SK-N-SH (cell line): ENCODE data around the gene TBC1D9B. TPM values are rescaled to one million over a fixed set of nuclear protein-coding genes. Genes with fewer than 3 reads are reported as not detected.

Experiments used
- CTCF ChIA-PET: fragments of 300-600, 350-600 bp; formaldehyde crosslinking; extraction: SDS; loops from one replicate; lab custom pipeline; 2021; lab: Yijun Ruan, JAX
- POLR2A ChIA-PET: fragments of 350-600 bp; sonication (Branson Sonifier 250); formaldehyde crosslinking; extraction: SDS; loops from one replicate; lab custom pipeline; 2020; ENCODE audit warnings: antibody characterized with exemption, inconsistent platforms; lab: Yijun Ruan, JAX
- DNase-seq: peaks from one replicate; pipeline ENCODE4 v3.0.0; 2012
- H2AFZ ChIP-seq: fragments of 200-600 bp; sonication (generic); 2 replicates; pipeline ENCODE4 v1.8.1; 2016; ENCODE audit warnings: antibody characterized with exemption, mild to moderate bottlenecking, low read depth
- H3F3A ChIP-seq: fragments of 200-600 bp; sonication (generic); replicated peaks from 2 replicates; pipeline ENCODE3; 2016; ENCODE audit warnings: antibody characterized with exemption, mild to moderate bottlenecking; ENCODE audit not compliant: insufficient read depth
- H3K27ac ChIP-seq, 2 experiments: fragments of 200-500 bp in 1 of 2; fragments of 200-600 bp in 1 of 2; sonication (Bioruptor generic) in 1 of 2; sonication (generic), shearing (Covaris generic) in 1 of 2; 2 replicates each; pipeline versions ENCODE4 v1.5.1 to v1.6.1; 2014 to 2016; ENCODE audit warnings: low read depth in 2 of 2, inconsistent platforms in 1 of 2, low read length in 1 of 2, mild to moderate bottlenecking in 1 of 2, mixed read lengths in 1 of 2
- H3K27me3 ChIP-seq: fragments of 200-600 bp; sonication (generic), shearing (Covaris generic); 2 replicates; pipeline ENCODE4 v1.6.1; 2016; ENCODE audit warnings: mixed run types; ENCODE audit not compliant: insufficient read depth
- H3K36me3 ChIP-seq, 2 experiments: fragments of 200-500 bp in 1 of 2; fragments of 200-600 bp in 1 of 2; sonication (Bioruptor generic) in 1 of 2; sonication (generic) in 1 of 2; replicated peaks in 1 of 2; 2 replicates each; pipeline versions ENCODE3 to v1.5.1; 2014 to 2016; ENCODE audit warnings: low read length in 1 of 2, mild to moderate bottlenecking in 1 of 2; ENCODE audit not compliant: insufficient read depth in 2 of 2, control insufficient read depth in 1 of 2
- H3K4me1 ChIP-seq, 2 experiments: fragments of 200-500 bp in 1 of 2; fragments of 200-600 bp in 1 of 2; sonication (Bioruptor generic) in 1 of 2; sonication (generic), shearing (Covaris generic) in 1 of 2; 2 replicates each; pipeline versions ENCODE4 v1.5.1 to v1.6.1; 2014 to 2016; ENCODE audit warnings: low read depth in 1 of 2, low read length in 1 of 2, mixed run types in 1 of 2; ENCODE audit not compliant: insufficient read depth in 2 of 2, control insufficient read depth in 1 of 2
- H3K4me2 ChIP-seq: fragments of 200-600 bp; sonication (generic), shearing (Covaris generic); 2 replicates; pipeline ENCODE4 v1.6.1; 2017; ENCODE audit warnings: mixed run types
- H3K4me3 ChIP-seq, 2 experiments: fragments of 200-500 bp in 1 of 2; fragments of 200-600 bp in 1 of 2; sonication (Bioruptor generic) in 1 of 2; sonication (generic), shearing (Covaris generic) in 1 of 2; 2 replicates each; pipeline versions ENCODE4 v1.5.1 to v1.8.1; 2014 to 2016; ENCODE audit warnings: low read depth in 2 of 2, inconsistent platforms in 1 of 2, low read length in 1 of 2, mild to moderate bottlenecking in 1 of 2, mixed read lengths in 1 of 2, moderate library complexity in 1 of 2
- H3K79me2 ChIP-seq: fragments of 200-600 bp; sonication (generic); 2 replicates; pipeline ENCODE4 v1.8.1; 2017; ENCODE audit warnings: mild to moderate bottlenecking; ENCODE audit not compliant: insufficient read depth
- H3K9ac ChIP-seq: fragments of 200-600 bp; sonication (generic); 2 replicates; pipeline ENCODE4 v1.6.1; 2017; ENCODE audit warnings: mixed run types
- H3K9me2 ChIP-seq: fragments of 200-600 bp; sonication (generic); 2 replicates; pipeline ENCODE4 v1.6.1; 2017; ENCODE audit warnings: mixed run types
- H3K9me3 ChIP-seq: fragments of 200-600 bp; sonication (generic); 2 replicates; pipeline ENCODE4 v1.6.1; 2017; ENCODE audit warnings: mixed run types, mild to moderate bottlenecking, moderate library complexity
- H4K20me1 ChIP-seq: fragments of 200-600 bp; sonication (generic); 2 replicates; pipeline ENCODE4 v1.6.1; 2017; ENCODE audit warnings: mild to moderate bottlenecking, mixed run types; ENCODE audit not compliant: insufficient read depth
- ELF1 ChIP-seq: IDR thresholded peaks from 2 replicates; pipeline ENCODE4 v1.4.0; 2012
- EP300 ChIP-seq, 2 experiments: IDR thresholded peaks; 2 replicates each; pipeline versions ENCODE4 v1.4.0 to v1.6.1; 2012; ENCODE audit warnings: borderline replicate concordance in 1 of 2, low read depth in 1 of 2, low read length in 1 of 2
- FOSL2 ChIP-seq: IDR thresholded peaks from 2 replicates; pipeline ENCODE4 v1.4.0; 2012; ENCODE audit warnings: low read depth, mild to moderate bottlenecking, moderate library complexity, borderline replicate concordance
- FOXM1 ChIP-seq: IDR thresholded peaks from 2 replicates; pipeline ENCODE4 v1.4.0; 2012; ENCODE audit warnings: low read depth, mild to moderate bottlenecking
- GABPA ChIP-seq: IDR thresholded peaks from 2 replicates; pipeline ENCODE4 v1.4.0; 2012; ENCODE audit warnings: low read depth, mild to moderate bottlenecking
- RAD21 ChIP-seq: IDR thresholded peaks from 2 replicates; pipeline ENCODE4 v1.6.1; 2012; ENCODE audit warnings: mild to moderate bottlenecking, low read length
- whole genome bisulfite sequencing: methylation state at CpG from one replicate; pipeline ENCODE4 v1.1.6; 2017; ENCODE audit warnings: low lambda C conversion rate; 5-methylcytosine and 5-hydroxymethylcytosine counted together
- polyA plus RNA-seq, 3 experiments: library from polyadenylated mRNA; depleted of rRNA; stranded (reverse); fragments of >200 nt; gene quantifications; 2 replicates each; pipeline ENCODE4 v1.2.3, GENCODE V29; 2012
- TF ChIP-seq, protein P1 (sequence below): fragments of 200-600 bp; sonication (generic); IDR thresholded peaks from 2 replicates; pipeline ENCODE4 v1.6.1; 2017; ENCODE audit warnings: antibody characterized with exemption, mild to moderate bottlenecking, moderate library complexity
- TF ChIP-seq, protein P2 (sequence below): IDR thresholded peaks from 2 replicates; pipeline ENCODE4 v1.4.0; 2012; ENCODE audit warnings: low read depth, borderline replicate concordance

Gene TBC1D9B
- polyA plus RNA-seq, 1 of the 3 experiments (the other 2 are of a cell fraction), result 75.6 TPM

DNA sequence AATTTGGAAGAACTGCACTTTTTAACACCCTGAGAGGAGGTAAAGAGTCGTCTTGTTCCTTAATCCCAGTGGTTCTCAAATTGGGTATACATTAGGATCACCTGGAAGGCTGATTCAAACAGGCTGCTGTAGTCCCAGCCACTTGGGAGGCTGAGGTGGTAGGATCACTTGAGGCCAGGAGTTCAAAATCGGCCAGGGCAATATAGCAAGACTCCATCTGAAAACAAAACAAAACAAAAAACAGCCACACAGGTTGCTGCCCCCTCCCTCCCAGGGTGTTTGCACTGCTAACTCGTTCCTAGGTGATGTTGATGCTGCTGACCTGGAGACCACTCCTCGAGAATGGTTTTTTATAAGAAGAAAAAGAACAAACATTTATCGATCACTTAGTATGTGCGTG, 1.5 kb upstream of the TBC1D9B start:
- Histone ChIP-seq H3F3A (no peaks in the 10 kb centered on the region), H3K36me3 (peaks cover 7% of the 10 kb centered on the region in 2 experiments), H3K79me2 (peaks cover 30% of the 10 kb centered on the region), H3K9me2 (no peaks in the 10 kb centered on the region), H3K4me2 (no peak overlapping the region), H3K9ac (no peak overlapping the region), H4K20me1 (peaks cover 16% of the 10 kb centered on the region; the same call in 1 of the 2 replicates), H3K4me3 (no peak overlapping the region), H2AFZ (no peak overlapping the region), H3K4me1 (peaks cover 0 to 9% of the 10 kb centered on the region in 2 experiments; a peak in 2 of 4 replicates), H3K9me3 (no peaks in the 10 kb centered on the region), H3K27me3 (no peaks in the 10 kb centered on the region), H3K27ac (no peak overlapping the region)
- CTCF ChIA-PET, result interaction anchor here (1.4 kb wide), 1 partner anchor 13 kb away, joined by 9 read pairs; no protein-coding TSS in a partner anchor
- POLR2A ChIA-PET, result no interaction called here
- TF ChIP-seq FOSL2, result no peak
- no peak for TF ChIP-seq FOXM1
- no peak for TF ChIP-seq GABPA
- no peak for TF ChIP-seq ELF1
- TF ChIP-seq, protein P1, sequence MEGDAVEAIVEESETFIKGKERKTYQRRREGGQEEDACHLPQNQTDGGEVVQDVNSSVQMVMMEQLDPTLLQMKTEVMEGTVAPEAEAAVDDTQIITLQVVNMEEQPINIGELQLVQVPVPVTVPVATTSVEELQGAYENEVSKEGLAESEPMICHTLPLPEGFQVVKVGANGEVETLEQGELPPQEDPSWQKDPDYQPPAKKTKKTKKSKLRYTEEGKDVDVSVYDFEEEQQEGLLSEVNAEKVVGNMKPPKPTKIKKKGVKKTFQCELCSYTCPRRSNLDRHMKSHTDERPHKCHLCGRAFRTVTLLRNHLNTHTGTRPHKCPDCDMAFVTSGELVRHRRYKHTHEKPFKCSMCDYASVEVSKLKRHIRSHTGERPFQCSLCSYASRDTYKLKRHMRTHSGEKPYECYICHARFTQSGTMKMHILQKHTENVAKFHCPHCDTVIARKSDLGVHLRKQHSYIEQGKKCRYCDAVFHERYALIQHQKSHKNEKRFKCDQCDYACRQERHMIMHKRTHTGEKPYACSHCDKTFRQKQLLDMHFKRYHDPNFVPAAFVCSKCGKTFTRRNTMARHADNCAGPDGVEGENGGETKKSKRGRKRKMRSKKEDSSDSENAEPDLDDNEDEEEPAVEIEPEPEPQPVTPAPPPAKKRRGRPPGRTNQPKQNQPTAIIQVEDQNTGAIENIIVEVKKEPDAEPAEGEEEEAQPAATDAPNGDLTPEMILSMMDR, result no peak
- DNase-seq, result no peak
- 75% methylated on average over 6 of the region's 6 CpGs for WGBS

DNA sequence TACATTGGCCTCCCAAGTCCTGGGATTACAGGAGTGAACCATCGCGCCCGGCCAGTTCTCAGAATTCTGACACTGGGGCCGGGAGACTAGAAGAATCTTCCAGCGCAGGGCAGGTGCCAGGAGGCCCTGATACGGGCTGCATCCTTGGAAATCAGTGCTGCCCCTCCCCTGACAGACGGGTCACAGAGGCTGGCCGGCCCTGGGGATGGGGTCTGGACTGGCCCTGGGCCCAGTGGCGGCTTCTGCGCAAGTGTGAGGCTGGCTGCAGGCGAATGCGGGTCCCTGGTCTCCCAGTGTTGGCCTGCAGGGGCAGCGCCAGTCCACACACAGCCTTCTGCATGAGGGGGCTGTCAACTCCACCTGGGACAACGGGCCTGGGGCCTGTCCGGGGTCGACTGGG, 831 bp upstream of the TBC1D9B start:
- POLR2A ChIA-PET, result no interaction called here

More for the DNA sequence above, 831 bp upstream of the TBC1D9B start:
- no peaks in the 10 kb centered on the region for H3K9me2 ChIP-seq
- H3F3A ChIP-seq, result no peaks in the 10 kb centered on the region
- no peak overlapping the region for H3K4me3 ChIP-seq
- peaks cover 16% of the 10 kb centered on the region; the same call in 1 of the 2 replicates for H4K20me1 ChIP-seq
- CTCF ChIA-PET, result interaction anchor here (0.6 to 2.3 kb wide), 14 partner anchors 8 to 182 kb away, joined by 3 to 16 read pairs (median 4); no protein-coding TSS in a partner anchor
- WGBS, result 84% methylated on average over 5 of the region's 16 CpGs
- H3K27me3 ChIP-seq, result no peaks in the 10 kb centered on the region
- peak overlapping the region; percentile 83 for H2AFZ ChIP-seq
- peaks cover 0 to 9% of the 10 kb centered on the region in 2 experiments; a peak in 2 of 4 replicates for H3K4me1 ChIP-seq
- peak; percentile 67 for DNase-seq
- H3K36me3 ChIP-seq, result peaks cover 9 to 12% of the 10 kb centered on the region in 2 experiments
- H3K79me2 ChIP-seq, result peaks cover 30% of the 10 kb centered on the region
- H3K4me2 ChIP-seq, result peak overlapping the region; percentile 75; the same call in 1 of the 2 replicates
- TF ChIP-seq, protein P2, sequence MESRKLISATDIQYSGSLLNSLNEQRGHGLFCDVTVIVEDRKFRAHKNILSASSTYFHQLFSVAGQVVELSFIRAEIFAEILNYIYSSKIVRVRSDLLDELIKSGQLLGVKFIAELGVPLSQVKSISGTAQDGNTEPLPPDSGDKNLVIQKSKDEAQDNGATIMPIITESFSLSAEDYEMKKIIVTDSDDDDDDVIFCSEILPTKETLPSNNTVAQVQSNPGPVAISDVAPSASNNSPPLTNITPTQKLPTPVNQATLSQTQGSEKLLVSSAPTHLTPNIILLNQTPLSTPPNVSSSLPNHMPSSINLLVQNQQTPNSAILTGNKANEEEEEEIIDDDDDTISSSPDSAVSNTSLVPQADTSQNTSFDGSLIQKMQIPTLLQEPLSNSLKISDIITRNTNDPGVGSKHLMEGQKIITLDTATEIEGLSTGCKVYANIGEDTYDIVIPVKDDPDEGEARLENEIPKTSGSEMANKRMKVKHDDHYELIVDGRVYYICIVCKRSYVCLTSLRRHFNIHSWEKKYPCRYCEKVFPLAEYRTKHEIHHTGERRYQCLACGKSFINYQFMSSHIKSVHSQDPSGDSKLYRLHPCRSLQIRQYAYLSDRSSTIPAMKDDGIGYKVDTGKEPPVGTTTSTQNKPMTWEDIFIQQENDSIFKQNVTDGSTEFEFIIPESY, result no peak
- TF ChIP-seq FOXM1 (no peak), RAD21 (peak; percentile 36), EP300 (IDR thresholded peaks at IDR 0.05; ENCODE audit: borderline replicate concordance in 1 of 2, low read depth in 1 of 2, low read length in 1 of 2) (no peak)
- TF ChIP-seq, protein P1, result peak; percentile 26; the same call in 1 of the 2 replicates
- H3K9me3 ChIP-seq, result no peaks in the 10 kb centered on the region
- H3K27ac ChIP-seq, result no peak overlapping the region
- peak overlapping the region; percentile 36; the same call in 1 of the 2 replicates for H3K9ac ChIP-seq
